ENCODE data around the gene SRGAP1. TPM values are rescaled to one million over a fixed set of nuclear protein-coding genes. Genes with fewer than 3 reads are reported as not detected.
A peak's percentile ranks its signal among the peaks of the same experiment; 100 is the strongest.

Gene SRGAP1
- total RNA-seq, 1 donor from 2014 or later = 14.8 TPM

GRCh38 chr12:63888908-63889635 lies 44.6 kb downstream of the SRGAP1 start:
- no peak for TF ChIP-seq CTCF (conservative IDR thresholded peaks at IDR 0.05)
- no peak overlapping the region for H3K27ac Mint-ChIP-seq (ENCODE audit: unreplicated experiment)
- DNase-seq (ENCODE audit: low read depth, low spot score) = no peak
- H3K9me3 Mint-ChIP-seq = no peaks in the 10 kb centered on the region
- peaks cover 6% of the 10 kb centered on the region for H3K36me3 Mint-ChIP-seq (ENCODE audit: low read depth)
- no peak overlapping the region for H3K4me3 Mint-ChIP-seq
- no peaks in the 10 kb centered on the region for H3K27me3 Mint-ChIP-seq (ENCODE audit: low read depth)
- H3K4me1 Mint-ChIP-seq = peaks cover 19% of the 10 kb centered on the region

DNA sequence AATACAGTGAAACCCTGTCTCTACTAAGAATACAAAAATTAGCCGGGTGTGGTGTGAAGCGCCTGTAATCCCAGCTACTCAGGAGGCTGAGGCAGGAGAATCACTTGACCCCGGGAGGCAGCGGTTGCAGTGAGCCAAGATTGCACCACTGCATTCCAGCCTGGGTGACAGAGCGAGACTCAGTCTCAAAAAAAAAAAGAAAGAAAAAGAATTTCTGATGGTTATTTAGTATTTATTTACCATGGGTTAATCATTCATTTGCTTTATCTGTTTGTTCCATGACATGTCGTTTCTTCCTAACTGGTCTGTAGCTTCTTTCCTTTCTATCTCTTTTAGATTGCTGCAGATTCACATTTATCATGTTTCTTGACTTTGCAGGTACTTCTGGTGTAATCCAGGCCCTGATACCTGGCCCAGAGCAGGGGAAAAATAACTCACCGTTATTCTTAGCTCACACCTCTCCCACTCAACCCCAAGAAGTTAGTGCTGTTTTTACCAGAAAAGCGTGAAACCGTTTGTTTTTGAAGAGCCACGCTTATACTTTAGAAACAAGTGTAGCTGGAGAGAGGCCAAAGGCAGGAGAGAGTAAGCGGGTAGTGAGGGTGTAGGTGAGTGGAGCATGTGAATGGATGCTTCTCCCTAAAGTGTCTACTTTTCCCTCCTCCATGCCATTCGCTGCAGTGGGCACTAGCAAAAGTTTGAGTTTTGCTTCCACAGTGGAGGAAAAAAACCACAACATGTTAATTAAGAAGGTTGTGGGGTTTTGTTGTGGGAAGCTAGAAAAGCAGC lies 45.4 kb downstream of the SRGAP1 start:
- DNase-seq (ENCODE audit: low read depth, low spot score) = no peak
- TF ChIP-seq CTCF (conservative IDR thresholded peaks at IDR 0.05) = no peak
- H3K9me3 Mint-ChIP-seq = no peaks in the 10 kb centered on the region
- peaks cover 6% of the 10 kb centered on the region for H3K36me3 Mint-ChIP-seq (ENCODE audit: low read depth)
- no peaks in the 10 kb centered on the region for H3K27me3 Mint-ChIP-seq (ENCODE audit: low read depth)
- H3K4me3 Mint-ChIP-seq = no peak overlapping the region
- peaks cover 23% of the 10 kb centered on the region for H3K4me1 Mint-ChIP-seq
- no peak overlapping the region for H3K27ac Mint-ChIP-seq (ENCODE audit: unreplicated experiment)

DNA sequence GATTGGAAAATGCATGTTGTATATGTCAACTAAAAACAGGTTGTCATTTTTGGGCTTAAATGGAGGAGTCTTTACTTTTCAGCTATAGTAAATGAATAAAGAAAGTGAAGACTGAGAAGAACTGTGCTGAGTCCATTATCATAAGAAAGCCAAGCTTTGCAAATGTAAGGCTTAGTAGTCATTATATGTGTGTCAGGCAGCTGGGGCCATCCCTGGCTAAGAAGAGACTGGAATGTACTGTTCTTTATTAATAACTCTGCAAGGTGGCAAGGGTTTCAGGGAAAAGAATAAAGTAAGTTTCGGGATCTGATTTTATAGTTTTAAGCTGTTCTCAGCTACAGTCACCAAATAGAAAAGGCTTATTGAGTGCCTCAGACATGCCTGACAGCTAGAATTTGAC lies 48.7 kb downstream of the SRGAP1 start:
- peaks cover 25% of the 10 kb centered on the region for H3K4me1 Mint-ChIP-seq
- H3K27me3 Mint-ChIP-seq (ENCODE audit: low read depth) = no peaks in the 10 kb centered on the region
- no peaks in the 10 kb centered on the region for H3K9me3 Mint-ChIP-seq
- no peak for DNase-seq (ENCODE audit: low read depth, low spot score)
- H3K27ac Mint-ChIP-seq (ENCODE audit: unreplicated experiment) = no peak overlapping the region
- H3K4me3 Mint-ChIP-seq = no peak overlapping the region
- H3K36me3 Mint-ChIP-seq (ENCODE audit: low read depth) = peaks cover 1% of the 10 kb centered on the region
- no peak for TF ChIP-seq CTCF (conservative IDR thresholded peaks at IDR 0.05)

DNA sequence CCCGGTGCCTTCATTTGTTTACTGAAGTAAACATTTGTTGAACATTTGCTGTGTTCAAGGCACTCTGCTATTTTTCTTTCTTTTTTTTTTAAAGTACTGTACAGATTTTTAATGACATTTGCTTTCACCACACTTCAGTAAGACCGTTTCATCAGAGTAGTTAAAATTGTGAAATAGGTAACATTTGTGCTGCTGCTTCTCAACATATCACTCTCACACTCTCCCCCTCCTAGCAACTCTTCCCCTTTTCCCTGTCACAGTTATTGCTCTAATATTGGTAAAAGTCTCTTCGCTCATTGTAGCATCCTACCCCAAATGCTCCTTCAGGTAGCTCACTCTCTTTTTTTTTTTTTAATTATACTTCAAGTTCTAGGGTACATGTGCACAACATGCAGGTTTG lies 49.6 kb downstream of the SRGAP1 start:
- Mint-ChIP-seq H3K4me1 (peaks cover 25% of the 10 kb centered on the region), H3K27ac (ENCODE audit: unreplicated experiment) (no peak overlapping the region), H3K4me3 (no peak overlapping the region), H3K9me3 (no peaks in the 10 kb centered on the region), H3K36me3 (ENCODE audit: low read depth) (no peaks in the 10 kb centered on the region), H3K27me3 (ENCODE audit: low read depth) (no peaks in the 10 kb centered on the region)
- no peak for DNase-seq (ENCODE audit: low read depth, low spot score)
- TF ChIP-seq CTCF (conservative IDR thresholded peaks at IDR 0.05) = no peak

GRCh38 chr12:63895841-63896240 lies 51.3 kb downstream of the SRGAP1 start:
- Mint-ChIP-seq H3K4me1 (peaks cover 25% of the 10 kb centered on the region), H3K9me3 (no peaks in the 10 kb centered on the region), H3K4me3 (no peak overlapping the region), H3K27me3 (ENCODE audit: low read depth) (no peaks in the 10 kb centered on the region), H3K36me3 (ENCODE audit: low read depth) (no peaks in the 10 kb centered on the region), H3K27ac (ENCODE audit: unreplicated experiment) (peak overlapping the region; percentile 79)
- no peak for DNase-seq (ENCODE audit: low read depth, low spot score)
- TF ChIP-seq CTCF (conservative IDR thresholded peaks at IDR 0.05) = no peak
